ENCODE measurements around the gene CALD1.

DNA sequence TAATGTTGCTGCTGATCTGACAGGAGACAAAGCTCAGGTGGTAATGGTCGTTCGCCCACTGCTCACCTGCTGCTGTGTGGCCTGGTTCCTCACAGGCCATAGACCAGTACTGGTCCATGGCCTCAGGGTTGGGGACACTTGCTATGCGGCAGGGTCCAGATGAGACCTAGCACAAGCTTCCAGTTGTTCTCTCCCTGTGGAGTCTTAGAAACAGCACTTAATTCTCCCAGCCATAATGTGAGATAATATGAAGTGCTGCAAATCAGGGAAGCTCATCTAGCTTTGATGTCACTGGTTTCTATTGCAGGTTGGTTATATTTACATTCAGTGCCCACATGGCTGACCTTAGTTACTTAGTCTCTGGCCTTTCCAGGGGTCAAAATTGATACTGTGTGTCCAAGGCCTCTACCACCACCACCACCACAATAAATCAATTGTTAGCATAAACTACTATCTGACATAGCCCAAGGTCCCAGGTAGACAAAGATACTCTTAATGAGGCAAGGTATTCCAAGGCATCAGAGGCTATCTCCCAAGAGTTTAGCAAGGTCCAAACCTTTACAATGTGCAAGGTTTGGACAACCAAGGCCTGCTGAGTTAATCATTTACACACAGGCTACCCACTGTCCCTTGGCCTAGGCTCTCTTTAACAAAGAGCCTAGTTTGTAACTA, 217.9 kb downstream of the CALD1 start:
- TF ChIP-seq ZBTB8A (tag by site-specific recombination; IDR thresholded peaks at IDR 0.05): no peak
- TF ChIP-seq, protein P1, sequence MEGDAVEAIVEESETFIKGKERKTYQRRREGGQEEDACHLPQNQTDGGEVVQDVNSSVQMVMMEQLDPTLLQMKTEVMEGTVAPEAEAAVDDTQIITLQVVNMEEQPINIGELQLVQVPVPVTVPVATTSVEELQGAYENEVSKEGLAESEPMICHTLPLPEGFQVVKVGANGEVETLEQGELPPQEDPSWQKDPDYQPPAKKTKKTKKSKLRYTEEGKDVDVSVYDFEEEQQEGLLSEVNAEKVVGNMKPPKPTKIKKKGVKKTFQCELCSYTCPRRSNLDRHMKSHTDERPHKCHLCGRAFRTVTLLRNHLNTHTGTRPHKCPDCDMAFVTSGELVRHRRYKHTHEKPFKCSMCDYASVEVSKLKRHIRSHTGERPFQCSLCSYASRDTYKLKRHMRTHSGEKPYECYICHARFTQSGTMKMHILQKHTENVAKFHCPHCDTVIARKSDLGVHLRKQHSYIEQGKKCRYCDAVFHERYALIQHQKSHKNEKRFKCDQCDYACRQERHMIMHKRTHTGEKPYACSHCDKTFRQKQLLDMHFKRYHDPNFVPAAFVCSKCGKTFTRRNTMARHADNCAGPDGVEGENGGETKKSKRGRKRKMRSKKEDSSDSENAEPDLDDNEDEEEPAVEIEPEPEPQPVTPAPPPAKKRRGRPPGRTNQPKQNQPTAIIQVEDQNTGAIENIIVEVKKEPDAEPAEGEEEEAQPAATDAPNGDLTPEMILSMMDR (tag by site-specific recombination; IDR thresholded peaks at IDR 0.05): no peak
- TF ChIP-seq, protein P2, sequence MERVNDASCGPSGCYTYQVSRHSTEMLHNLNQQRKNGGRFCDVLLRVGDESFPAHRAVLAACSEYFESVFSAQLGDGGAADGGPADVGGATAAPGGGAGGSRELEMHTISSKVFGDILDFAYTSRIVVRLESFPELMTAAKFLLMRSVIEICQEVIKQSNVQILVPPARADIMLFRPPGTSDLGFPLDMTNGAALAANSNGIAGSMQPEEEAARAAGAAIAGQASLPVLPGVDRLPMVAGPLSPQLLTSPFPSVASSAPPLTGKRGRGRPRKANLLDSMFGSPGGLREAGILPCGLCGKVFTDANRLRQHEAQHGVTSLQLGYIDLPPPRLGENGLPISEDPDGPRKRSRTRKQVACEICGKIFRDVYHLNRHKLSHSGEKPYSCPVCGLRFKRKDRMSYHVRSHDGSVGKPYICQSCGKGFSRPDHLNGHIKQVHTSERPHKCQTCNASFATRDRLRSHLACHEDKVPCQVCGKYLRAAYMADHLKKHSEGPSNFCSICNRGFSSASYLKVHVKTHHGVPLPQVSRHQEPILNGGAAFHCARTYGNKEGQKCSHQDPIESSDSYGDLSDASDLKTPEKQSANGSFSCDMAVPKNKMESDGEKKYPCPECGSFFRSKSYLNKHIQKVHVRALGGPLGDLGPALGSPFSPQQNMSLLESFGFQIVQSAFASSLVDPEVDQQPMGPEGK (tag by site-specific recombination; IDR thresholded peaks at IDR 0.05): no peak
- no peak for TF ChIP-seq ZNF433 (tag by site-specific recombination; IDR thresholded peaks at IDR 0.05; ENCODE audit: low read depth)

Measured in HEK293 (cell line).